HL-60/S4 treated with retinoic acid at 250 ng/mL for 4 days and 3 days (cell line): Measurements from ENCODE around the gene ATRAID.

ENCODE experiments used
- in situ Hi-C: fragments of 300-500 bp; cut with MboI; formaldehyde crosslinking; loops from 2 replicates; pipeline ENCODE4 v1.7.0; 2022; ENCODE audit warnings: low sequenced_read_pairs

The ATRAID gene

GRCh38 chr2:27247893-27248292 is 36.1 kb downstream of the ATRAID start:
- in situ Hi-C loops, result no loop called here

- in situ Hi-C loops, result no loop called here
Measured at GRCh38 chr2:27249159-27249890, 37.5 kb downstream of the ATRAID start.

GRCh38 chr2:27249891-27250651 is 38.2 kb downstream of the ATRAID start:
- in situ Hi-C loops, result no loop called here

GRCh38 chr2:27250652-27251379 is 39.0 kb downstream of the ATRAID start:
- in situ Hi-C loops, result no loop called here

- in situ Hi-C loops, result no loop called here
Measured at GRCh38 chr2:27251766-27252165, 39.9 kb downstream of the ATRAID start.

GRCh38 chr2:27255187-27255586 is 43.3 kb downstream of the ATRAID start:
- in situ Hi-C loops, result no loop called here

- in situ Hi-C loops, result no loop called here
Measured at GRCh38 chr2:27255660-27256059, 43.8 kb downstream of the ATRAID start.

GRCh38 chr2:27256855-27257454 is 45.1 kb downstream of the ATRAID start:
- in situ Hi-C loops, result no loop called here

- in situ Hi-C loops, result no loop called here
Measured at GRCh38 chr2:27258051-27258450, 46.2 kb downstream of the ATRAID start.

GRCh38 chr2:27261241-27261925 is 49.5 kb downstream of the ATRAID start:
- in situ Hi-C loops, result no loop called here

- in situ Hi-C loops, result no loop called here
Measured at GRCh38 chr2:27261926-27262298, 50.1 kb downstream of the ATRAID start.

- in situ Hi-C loops, result no loop called here
Measured at GRCh38 chr2:27262379-27263286, 50.8 kb downstream of the ATRAID start, which contains the start of gene SLC30A3. SLC30A3 (minus strand) TSS chr2:27263047; CDS start chr2:27262906, 141 bp downstream.

- in situ Hi-C loops, result no loop called here
Measured at GRCh38 chr2:27263287-27264252, 51.7 kb downstream of the ATRAID start.

- in situ Hi-C loops, result no loop called here
Measured at GRCh38 chr2:27264253-27264752, 52.5 kb downstream of the ATRAID start.

GRCh38 chr2:27264753-27265535 is 53.1 kb downstream of the ATRAID start:
- in situ Hi-C loops, result no loop called here

- in situ Hi-C loops, result no loop called here
Measured at GRCh38 chr2:27265536-27265870, 53.7 kb downstream of the ATRAID start.
